Effector CD8-positive, alpha-beta T cell (primary cell): ENCODE results near the gene EPHX1.

Experiments
- DNase-seq: peaks from one replicate; lab custom pipeline; 2025; lab: John Stamatoyannopoulos, UW

The EPHX1 gene

DNA sequence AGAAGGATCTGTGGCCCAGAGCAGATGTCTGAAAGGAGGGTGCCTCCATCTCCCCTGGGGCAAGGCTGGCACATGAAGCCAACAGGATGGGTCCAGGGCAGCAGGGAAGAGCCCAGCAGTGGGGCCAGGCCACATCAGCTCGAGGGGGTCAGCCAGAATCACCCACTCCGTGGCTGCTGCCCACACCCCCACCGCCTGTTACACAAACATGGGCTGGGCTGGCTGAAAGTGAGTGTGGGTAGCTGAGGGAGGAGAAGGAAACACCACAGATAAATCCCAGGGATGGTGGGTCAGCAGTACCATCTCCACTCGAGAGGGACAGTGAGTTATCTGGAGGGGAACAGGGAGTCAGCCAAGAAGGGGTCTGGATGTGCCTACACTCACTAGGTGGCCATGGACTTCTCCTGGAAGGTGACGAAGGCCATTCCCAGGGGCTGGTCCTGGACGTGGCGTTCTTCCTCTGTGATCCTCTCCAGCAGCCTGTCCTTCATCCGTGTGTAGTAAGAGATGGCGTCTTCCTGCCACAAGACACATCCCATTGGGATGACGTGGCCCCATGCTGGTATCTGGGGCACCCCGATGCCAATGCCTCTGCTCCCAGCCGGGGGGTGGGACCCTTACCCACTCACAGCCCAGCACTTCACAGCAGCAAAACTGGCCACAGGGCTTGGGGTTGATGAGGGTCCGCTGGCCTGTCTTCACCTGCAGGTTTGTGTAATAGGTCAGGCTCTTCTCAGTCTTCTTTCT is 52.1 kb downstream of the EPHX1 start:
- DNase-seq = no peak

DNA sequence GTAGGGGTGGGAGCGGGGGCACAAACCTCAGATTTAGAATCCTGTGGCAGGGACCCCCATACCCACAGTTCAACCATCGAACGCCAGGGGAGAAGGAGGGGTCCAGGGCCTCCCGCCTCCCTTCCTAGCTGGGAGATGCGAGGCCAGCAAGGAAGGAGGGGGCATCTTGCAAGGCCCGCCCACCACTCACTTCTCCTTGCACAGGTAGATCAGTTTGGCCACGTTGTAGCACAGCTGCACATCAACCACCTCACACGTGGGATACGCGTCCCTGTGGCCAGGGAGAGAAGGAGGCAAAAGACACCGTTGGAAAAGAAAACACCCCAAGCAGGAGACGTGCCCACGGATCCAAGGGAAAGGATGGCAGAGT is 52.6 kb downstream of the EPHX1 start:
- no peak for DNase-seq

DNA sequence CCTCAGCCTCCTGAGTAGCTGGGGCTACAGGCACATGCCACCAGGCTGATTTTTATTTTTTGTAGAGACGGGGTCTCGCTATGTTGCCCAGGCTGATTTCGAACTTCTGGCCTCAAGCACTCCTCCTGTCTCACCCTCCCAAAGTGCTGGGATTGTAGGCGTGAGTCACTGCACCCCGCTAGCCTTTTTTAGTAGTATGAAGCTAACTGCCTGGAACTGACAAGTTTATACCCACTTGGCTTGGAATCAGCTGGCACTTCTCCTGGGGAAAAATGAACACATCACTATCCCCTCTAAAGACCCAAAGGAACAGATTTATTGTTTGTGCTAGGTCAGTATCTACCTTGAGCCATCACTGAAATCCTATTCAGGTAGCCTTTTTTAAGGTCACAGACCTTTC is 53.2 kb downstream of the EPHX1 start:
- DNase-seq = no peak

DNA sequence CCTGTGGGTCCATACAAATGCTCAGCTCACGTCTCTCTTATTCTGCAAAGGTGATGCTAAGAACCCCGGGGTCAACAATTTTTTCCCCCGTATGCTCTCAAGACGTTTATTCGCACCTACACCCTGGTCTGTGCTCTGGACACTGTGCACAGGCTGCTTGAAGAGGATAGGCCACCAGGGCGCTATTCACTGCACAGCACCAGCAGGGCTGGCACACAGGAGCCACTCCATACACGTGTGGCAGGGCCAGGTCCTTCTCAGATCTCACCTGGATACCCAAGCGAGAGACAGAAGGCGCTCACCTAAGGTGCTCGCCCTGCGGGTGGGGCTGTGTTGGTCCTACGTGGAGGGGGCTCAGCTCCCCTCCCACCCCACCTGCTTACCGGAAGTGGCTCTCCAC is 55.6 kb downstream of the EPHX1 start:
- no peak for DNase-seq

DNA sequence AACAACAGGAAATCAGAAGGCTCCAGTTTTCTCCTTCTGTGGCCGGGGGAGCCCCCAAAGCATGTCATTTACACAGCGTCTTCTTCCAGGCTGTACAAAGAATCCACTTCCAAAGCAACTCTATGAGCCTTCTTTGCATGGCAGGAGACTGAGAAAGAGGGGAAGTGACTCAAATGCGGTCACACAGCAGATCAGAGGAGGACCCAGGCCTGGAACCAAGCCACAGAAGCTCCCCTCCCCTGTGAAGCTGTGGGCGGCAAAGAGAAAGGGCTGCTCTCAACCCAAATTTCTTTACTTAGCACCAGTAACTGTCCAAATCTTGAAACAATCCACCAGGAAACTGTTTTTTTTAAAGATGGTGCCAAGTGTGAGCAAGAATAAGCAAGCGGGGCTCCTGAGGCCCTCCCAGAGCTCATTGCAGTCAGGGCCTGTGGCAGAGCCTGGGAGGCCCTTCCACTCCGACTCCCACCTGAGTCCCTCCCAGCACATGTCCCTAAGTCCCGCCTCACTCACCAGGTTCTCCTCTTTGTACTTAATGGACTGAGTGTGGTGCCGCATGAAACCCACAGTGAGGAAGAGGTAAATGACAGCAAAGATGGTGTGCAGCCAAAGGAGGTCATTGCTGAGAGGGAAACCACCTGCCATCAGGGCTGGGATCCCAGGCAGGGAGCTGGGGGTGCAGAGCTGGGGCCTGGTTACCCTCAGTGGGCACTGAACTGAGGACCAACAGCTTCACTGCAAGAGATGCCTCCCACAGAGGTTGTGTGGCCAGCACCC is 56.3 kb downstream of the EPHX1 start:
- DNase-seq = peak; percentile 27

DNA sequence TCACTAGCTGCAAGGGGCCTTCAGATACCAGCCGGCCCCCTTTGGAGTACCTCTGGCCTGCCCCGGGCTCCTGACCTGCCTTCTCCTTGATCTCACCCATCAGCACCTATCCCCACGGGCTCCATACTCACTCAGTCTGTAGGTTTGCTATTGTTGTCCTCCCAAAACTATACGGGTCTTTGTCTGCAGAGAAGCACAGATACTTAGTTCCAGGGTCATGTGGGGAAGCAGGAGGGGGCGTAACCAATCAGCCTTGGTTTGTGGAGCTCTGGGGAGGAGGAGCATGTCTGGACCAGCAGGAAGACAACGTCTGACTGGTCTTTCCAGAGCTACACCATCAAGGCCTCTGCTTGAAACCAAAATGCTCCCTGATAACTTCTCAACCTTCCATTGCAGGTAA is 57.1 kb downstream of the EPHX1 start:
- no peak for DNase-seq

DNA sequence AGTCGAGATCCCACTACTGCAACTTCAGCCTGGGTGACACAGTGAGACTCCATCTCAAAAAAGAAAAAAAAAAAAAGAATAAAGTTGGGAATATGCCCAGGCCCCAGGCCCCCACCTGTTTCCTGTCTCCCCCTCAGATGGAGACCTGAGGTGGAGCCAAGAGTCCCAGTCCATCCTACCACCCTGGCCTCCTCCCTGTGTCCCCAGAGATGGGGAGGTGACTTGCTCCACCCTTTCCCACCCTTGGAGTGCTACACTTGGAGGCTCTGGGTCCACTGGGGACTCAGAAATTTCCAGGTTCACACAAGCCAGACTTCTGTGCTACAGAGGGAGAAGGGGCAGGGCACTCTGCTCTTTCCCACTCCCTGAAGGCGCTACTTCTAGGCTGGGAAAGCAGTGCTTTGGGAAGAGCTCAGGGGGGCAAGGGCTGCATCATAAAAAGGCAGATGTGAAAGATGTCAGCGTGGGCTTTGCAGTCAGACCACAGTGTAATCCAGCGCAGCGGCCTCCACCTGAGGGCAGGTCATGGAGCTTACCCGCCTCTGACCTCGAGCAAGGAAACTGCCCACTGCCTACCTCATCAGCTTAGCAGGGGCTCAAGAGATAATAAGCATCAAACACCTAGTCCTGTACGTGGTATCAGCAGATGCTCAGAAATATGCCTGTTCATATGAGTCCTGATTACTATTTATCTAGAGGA is 58.9 kb downstream of the EPHX1 start:
- DNase-seq = no peak

DNA sequence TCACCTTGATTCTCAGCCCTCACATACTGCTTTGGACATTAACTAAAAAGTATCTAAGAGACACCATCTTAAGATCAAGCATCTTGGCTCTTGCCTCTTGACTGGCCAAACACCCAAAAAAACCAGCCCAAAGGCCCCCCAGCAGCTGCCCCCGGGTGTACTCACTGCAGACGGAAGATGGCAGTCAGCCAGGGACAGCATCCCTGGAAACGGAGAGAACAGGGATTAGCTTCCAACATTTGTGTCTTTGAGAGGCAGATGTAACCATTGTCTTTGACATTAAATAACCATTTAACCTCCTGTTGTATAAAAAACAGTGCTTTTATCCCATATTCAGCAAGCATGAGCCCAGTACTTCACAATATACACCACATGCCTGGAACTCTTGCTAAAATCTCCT is 61.0 kb downstream of the EPHX1 start:
- DNase-seq = no peak

DNA sequence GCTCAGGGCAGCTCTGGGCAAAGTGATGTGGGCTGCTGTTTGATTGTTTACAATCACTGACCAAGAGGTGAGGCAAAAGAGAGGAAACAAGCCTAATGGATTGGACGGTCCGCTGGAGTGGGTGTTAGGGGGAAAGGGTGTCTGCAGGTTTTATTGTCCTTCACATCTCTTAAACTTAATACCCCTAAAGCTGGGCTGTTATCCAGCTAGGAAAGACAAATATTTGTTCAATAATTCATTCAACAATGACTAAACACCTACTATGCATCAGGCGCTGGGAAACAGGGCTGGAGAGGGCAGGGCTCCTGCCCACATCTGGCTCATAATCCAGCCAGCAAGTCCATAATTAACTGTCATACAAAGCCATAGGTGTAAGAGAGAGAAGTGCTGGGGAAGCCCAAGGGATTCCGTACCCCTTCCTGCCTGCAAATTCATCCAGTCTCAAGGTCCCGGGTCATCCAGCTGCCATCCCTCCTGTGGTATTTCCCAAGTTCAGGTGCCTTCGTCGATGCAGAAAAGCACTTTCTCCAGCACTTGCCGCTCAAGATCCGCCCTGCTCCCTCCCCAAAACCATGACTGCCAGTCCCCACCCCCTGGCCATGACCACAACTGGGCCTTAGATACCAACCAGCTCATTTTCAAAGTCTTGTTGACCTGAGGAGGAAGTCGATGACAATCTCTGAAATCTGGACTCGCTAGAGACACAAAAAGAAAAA is 61.6 kb downstream of the EPHX1 start:
- no peak for DNase-seq

DNA sequence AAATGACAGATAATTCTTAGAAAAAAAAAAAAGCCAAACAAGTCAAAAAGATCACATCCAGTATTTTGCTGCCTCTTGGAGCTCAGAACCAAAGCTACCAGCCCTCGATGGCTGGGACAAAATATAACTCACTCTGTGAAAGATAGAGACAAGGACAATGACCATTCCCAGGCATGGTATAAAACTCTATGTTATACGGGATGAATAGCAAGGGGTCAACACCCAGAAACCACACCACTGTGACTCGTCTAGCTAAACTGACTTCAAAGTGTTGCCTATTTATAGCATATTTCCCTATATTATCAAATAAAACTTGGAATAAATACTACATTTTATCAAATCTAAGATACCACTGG is 62.1 kb downstream of the EPHX1 start:
- no peak for DNase-seq

DNA sequence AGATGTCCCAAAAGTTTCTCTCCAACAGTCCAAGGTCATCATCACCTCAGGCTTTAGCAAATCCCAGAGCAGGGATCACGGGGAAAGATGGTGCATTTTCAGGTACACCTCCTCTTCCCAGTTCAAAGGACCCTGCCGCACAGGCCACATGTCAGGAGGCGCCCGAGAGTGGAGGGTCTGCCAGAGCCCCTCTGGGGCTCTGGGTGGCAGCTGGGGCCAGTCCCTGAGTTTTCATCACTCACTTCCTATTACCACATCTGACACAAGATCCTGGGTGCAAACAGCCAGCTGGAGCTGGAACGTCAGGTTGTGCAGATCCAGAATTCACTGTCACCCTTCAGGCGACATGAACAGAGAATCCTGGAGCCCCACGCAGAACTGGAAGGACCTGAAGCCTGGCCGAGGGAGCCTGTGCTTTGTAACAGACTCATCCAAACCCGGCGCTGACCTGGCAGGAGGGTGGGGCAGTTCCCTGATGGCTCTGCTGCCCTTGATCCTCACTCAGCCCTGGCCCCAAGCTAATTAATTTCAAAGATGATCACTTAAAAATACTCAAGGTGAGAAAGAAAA is 63.4 kb downstream of the EPHX1 start:
- no peak for DNase-seq

DNA sequence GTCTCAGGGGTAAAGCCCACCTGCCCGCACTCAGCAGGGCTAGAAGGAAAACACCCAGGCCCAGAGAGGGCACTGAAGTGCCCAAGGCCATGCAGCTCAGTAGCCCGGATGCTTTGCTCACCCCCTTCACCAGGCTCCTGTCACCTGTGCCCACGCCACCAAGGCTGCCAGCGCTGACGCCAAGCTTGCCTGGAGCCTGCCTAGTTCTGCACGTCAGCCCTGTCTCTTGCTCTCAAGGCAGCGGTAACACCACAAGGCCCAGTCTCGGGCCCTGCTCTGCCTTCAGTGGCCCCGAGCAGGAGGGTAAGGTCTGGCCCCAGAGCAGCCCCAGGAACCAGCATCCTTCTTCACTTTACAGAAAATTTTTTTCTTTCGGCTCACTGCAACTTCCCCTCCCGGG is 64.5 kb downstream of the EPHX1 start:
- no peak for DNase-seq

DNA sequence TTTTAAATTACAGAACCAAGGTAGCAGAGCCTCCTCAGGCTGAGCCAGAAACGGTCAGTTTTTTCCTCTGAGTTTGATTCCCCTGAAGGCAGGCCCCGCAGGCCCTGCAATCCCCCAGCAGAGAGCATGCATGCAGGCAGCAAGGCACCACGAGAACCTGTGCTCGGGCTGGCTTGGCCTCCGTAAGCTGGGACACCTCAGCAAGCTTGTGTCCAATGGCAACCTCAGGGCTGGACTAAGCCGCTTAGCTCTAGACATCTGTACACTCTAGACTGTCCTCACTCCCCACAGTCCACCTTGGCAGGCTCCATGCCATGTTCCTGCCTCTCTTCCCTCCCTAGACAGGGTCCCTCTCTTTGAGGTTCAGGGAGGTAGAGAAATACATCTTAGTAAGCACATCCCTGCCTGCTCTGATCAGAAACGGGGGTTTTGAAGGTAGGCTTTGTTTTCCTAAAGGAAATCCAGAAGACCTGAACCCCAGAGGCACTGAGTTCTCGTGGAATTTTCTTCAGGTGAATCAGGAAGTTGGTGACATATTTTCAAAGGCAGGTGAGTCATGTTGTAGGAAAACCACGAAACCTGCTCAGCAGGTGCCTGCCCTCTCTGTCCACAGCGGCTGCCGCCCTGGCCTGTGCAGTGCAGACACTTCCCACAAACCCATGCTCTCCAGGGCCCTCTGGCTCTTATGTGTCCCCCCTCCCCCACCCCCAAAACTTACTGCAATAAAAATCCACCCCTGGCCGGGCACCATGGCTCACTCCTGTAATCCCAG is 65.3 kb downstream of the EPHX1 start:
- no peak for DNase-seq

DNA sequence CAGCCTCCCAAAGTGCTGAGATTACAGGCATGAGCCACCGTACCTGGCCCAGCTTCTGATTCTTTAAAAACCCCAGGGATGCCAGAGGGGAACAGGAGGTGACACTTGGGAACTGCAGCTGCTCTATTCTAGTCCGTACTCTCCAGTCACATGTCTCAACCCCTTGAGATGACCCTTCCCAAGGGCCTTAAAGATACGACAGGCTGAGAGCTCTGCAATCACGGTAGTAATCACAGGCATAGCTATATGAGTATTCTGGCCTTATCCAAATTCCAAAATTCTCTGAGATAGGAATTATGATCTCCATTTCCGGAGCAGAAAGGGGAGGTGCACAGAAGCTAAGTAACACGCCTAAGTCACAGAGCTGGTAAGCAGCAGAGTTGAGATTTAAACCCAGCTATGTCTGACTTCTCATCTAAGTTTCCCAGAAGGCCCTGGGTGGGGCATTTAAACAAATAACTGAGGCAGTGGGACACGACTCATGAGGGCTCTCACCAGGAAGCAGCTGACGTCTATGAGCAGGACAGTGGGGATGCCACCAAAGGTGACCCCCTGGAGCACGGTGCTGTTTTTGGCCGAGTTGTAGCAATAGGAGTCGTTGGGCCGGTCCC is 67.1 kb downstream of the EPHX1 start:
- DNase-seq = no peak

DNA sequence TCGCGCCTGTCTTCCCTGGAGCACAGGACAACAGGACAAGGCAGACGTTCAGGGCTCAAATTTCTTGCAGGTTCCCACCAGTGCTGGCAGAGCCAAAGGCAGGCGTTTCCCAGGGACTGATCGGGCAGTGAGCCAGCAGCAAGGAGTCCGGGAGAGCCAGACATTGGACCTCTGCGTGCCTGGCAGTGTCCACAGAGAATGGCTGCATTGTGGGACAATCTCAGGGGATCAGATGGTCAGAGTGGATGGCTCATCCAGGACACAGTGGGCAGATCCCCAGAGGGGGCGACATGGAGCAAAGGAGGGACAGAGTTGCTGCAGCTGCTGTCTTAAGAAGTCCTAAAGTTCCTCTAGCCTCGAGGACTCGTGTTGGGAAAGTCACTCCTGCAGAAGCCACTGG is 67.7 kb downstream of the EPHX1 start:
- no peak for DNase-seq

DNA sequence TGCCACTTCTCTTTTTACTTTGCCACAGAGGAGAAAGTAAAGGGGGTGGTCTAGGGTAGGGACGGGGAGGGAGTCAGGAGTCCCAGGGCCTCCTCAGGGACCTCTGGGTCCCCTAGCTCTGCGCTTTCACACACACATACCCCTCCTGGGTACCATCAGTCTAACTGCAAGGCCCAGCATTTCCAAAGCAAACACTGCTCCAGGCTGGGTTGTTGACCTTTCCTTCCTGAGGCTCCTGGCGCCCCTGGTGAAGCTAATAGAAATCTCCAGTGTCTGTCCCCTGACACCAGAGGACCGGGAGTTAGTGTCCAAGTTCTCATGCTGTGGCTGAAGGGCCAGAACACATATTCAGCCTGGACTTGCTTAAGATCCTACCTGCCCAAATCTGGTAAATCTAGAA is 68.4 kb downstream of the EPHX1 start:
- no peak for DNase-seq

DNA sequence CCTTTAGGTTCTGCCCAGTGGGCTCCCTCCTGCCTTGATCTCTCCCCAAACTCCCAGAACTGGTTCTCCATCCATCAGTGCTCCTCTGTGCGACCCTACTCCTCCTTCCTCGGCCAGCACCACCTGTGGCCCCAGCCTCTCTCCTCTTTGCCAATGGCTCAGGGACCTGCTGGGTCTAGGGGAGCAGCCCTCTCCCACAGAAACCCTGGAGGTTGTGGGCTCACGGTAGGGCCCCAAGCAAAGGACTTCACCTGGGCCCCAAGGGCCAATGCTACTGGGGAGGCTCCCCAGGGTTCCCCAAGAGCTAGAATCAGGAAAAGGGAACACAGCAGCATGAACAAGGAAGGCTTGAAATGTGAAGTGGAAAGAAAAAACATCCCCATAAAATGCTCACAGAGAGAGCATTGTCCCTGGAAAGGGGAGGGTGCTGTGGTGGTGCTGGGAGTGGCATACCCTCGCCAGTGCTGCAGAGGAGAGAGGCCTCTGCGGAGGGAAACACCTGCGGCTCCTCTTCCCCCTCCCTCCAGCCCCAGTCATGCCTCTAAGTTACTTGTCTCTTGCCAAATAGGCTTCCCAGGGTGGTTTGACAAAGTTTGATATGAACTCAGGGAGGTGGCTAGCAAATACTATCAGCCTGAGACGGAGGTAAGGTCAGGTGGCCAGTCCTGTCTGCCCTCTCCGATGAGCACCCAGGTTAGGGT is 69.7 kb downstream of the EPHX1 start:
- no peak for DNase-seq

DNA sequence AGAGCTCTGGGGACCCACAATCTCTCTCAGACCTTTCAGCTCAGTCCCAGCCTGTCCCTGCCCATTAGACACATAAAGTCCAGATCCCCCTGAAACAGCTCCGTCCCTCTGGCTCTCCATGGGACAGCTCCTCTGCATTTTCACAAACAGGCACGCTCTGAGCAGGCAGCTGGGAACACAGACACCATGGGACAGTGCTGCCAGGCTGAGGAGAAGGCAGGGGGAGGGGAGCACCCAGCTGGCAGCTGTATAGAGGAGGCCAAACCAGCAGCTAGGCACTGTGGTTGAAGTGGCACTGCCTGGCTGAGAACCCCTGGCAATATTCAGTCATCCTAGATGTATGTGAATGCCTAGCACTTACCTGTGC is 70.3 kb downstream of the EPHX1 start:
- DNase-seq = no peak

DNA sequence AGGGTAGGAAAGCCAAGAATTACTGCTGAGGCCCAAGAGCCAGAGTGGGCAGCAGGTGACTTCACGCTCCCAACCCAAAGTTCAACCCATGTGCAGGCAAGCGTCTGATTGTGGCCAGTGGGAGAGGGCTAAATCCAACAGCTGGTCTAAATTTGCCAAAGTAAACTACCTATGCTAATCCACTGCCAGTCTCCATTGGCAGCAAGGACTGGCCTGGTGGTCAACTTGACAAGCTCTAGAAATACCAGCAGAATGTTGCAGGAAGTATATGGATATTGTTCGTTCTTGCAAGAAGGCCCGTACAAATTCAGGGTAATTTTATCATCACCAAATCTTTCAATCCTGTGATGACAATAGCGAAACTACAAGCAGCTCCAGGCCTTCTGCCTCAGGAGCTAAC is 70.7 kb downstream of the EPHX1 start:
- DNase-seq = no peak
